GM19395 (cell line): ENCODE measurements around the gene GTF2A1L.
"Not testable (repeated sequence)": the region's sequence is repeated elsewhere in the genome, so short reads cannot be mapped to it uniquely, and the experiment has no call there.

ENCODE experiments used
- ATAC-seq: cut with Tn5 transposase; IDR thresholded peaks from one replicate; pipeline ENCODE4 v1.9.1; 2021; ENCODE audit warnings: mild to moderate bottlenecking, moderate library complexity; ENCODE audit not compliant: unreplicated experiment

Gene GTF2A1L

GRCh38 chr2:48695991-48696390, 78.3 kb downstream of the GTF2A1L start:
- ATAC-seq: no peak

- no peak for ATAC-seq
Measured at GRCh38 chr2:48696881-48697280, 79.2 kb downstream of the GTF2A1L start.

DNA sequence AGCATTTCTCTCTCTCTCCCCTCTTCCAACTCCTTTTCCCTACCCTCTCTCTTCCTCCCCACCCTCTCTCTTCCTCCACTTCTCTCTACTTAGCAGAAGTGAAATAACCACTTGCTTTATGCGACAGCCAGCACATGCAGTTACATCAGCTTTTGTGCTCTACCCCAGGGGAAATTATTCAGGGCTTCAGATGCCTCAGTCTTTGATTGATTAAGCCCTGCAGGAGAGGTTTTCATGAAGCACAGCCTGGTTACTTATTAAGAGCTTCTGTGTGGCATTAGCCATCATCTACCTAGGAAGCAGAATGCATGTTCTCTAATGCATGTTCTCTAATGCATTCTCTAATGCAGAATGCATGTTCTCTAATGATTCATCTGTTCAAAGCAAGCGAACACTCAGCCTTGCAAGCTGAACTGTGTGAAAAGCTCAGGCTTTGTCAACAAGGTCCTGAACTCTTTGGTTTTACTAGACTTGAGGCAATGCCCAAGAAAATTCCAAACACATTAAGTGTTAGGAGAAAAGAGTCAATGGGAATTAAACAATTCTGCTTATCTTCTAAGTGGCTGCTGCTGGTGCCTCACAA, 81.8 kb downstream of the GTF2A1L start:
- ATAC-seq: no peak

- ATAC-seq: not testable (repeated sequence)
Measured at GRCh38 chr2:48703621-48704020, 86.0 kb downstream of the GTF2A1L start.

- ATAC-seq: no peak
Measured at GRCh38 chr2:48707466-48707865, 89.8 kb downstream of the GTF2A1L start.

GRCh38 chr2:48709096-48710034, 91.7 kb downstream of the GTF2A1L start:
- no peak for ATAC-seq

DNA sequence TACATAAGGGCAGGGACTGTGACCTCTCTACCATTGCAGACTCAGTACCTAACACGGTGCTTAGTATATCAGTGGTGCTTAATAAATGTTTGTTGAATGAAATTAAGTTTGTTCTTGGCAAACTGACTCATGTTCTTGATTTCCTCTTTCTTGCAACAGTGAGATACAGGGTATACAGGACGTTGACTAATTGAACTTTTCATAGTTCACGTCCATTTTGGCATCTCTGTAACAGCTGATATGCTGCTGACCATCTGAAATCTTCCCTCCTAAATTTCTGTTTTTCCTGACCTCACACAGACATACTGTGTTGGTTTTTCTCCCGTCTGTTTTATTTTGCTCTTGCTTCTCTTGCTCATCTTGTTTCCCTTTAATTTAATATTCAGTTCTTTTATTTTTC, 93.7 kb downstream of the GTF2A1L start:
- ATAC-seq: no peak

DNA sequence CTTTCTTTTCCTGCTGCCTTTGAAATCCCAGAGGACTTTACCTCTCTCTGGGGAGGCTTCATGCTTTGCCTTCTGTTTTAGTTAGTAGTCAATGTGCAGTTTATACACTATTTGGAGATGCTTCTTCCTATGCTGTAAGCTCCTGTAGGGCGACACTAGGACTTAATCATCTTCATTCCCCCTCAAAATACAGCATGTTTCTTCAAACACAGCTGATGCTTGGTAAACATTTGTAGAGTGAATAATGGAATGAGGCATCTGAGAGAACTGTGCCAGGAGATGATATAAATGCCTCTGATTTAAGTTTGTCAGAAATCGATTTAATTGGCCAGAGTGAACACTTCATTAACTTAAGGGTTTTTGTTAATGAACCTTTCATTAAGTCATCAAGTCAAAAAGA, 94.5 kb downstream of the GTF2A1L start:
- ATAC-seq: no peak

GRCh38 chr2:48713647-48714046, 96.0 kb downstream of the GTF2A1L start:
- no peak for ATAC-seq

- ATAC-seq: no peak
Measured at GRCh38 chr2:48714245-48714644, 96.6 kb downstream of the GTF2A1L start.

- no peak for ATAC-seq
Measured at GRCh38 chr2:48715042-48715899, 97.6 kb downstream of the GTF2A1L start.

- ATAC-seq: no peak
Measured at GRCh38 chr2:48715956-48716355, 98.3 kb downstream of the GTF2A1L start.

DNA sequence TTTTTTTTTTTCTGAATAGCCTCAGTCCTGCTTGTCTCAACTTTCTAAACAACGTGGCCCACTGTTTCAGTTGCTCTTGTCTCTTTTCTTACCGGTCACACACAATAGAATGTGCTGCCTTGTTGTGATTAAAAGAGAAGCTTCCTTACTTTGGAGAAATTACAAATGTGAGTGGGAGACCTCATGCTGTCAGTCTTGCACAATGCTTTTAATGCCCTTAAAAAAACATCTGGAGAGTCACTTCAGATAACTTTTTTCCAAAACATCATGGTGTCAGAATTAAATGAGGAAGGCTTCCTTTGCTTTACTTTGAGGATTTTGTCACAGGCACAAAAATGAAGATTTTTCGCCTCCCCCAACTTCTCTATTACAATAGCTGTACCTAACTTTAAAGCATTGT, 100.2 kb downstream of the GTF2A1L start:
- ATAC-seq: no peak

- ATAC-seq: no peak
Measured at GRCh38 chr2:48719480-48720177, 102.0 kb downstream of the GTF2A1L start.

GRCh38 chr2:48721158-48721557, 103.5 kb downstream of the GTF2A1L start:
- no peak for ATAC-seq

- ATAC-seq: no peak
Measured at GRCh38 chr2:48722391-48722790, 104.7 kb downstream of the GTF2A1L start.

DNA sequence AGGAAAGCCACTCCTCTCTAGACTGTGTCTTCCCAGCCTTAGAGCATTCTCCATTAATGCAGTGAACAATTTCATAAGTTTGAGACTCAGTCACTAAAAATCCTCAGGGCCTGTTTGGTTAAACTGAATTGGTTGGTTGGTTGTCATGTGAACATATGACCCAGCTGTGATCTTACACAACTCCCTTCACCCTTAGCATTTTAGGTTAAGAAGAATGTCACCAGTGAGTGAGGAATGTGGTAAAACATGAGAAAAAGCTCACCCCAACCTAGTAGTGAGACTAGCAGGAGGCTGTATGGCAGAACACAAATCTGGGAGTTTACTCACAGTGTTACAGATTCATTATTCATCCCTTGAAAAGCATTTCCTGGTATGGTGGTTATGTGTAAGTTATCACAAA, 105.5 kb downstream of the GTF2A1L start:
- ATAC-seq: no peak

DNA sequence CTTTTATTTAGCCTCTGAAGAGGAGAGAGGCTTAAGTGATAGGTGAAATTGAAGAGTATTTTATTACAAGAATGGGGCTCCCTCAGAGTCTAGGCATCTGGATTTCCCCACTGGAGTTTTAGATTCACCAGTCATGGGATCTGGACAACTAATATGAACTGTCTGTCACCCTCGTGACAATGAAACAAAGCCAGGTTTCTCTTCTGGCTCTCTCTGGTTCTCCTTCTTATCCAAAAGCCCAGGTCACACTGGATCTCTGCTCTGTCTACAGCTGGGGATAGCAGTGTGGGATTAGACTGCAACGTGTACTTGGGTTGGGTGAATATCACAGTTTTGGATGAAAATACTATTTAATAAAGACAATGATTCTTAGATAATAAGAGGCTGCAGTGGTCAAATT, 106.6 kb downstream of the GTF2A1L start:
- no peak for ATAC-seq

DNA sequence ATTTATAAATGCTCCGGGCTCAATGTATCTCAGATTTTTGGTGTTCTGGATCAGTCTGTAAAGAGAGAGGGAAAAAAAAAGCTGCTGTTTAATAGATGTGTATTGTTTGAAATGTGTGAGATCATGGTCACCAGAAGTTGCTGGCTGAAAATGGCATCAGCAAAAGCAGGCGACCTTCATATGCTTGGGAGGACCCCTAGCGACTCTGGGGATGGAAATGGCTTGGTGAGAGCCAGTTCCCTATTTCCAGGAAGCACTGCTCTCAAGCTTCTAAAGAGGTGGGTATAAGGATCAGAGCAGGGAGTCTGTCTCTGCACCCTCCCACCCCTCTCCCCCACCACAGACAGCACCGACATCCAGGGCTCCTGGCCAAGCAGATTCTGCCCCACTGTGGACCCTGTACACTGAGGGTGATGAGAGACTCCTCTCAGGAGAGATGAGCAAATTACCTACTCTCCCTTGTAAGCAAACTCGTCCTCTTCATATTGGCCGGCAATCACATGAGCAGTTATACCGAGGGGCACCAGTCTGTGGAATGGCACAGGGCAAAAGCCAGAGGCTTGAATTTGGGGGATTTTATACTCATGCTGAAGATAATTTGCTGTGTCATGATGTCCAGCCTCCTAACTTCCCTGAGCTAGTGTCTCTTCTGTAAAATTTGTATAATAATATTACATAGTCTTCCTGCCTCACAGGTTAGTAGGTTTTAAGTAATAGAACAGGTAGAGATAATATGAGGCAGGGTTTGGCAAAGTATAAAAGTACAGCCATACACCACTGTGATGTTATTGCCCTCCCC, 108.2 kb downstream of the GTF2A1L start:
- ATAC-seq: no peak

DNA sequence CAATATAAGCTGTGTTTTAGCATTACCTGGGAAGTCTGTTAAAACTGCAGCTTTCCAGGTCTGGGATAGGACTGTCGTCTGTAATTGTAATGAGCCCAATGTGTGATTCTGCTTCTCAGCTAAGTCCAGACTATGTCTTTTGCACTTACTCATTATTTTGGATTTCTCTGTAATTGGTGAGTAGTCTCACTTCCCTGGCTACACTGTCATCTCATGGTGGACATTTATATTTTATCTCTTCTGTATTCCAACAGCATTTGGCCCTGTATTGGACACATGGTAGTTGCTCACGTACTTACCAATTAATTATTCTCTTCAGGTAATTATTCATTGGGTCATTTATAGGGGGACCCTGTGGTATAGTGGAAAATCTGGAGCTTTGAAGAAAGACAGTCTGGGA, 109.9 kb downstream of the GTF2A1L start:
- ATAC-seq: no peak
